ENCODE results near the gene HNRNPLL.

- TF ChIP-seq POLR2A (IDR thresholded peaks at IDR 0.05) (no peak), CTCF (IDR thresholded peaks at IDR 0.05) (no peak)
Observed at GRCh38 chr2:38552259-38552658, 50.5 kb downstream of the HNRNPLL start.

Data from uterus (tissue), 2 donors.